ENCODE data around the gene HKDC1. TPM values are rescaled to one million over a fixed set of nuclear protein-coding genes. Genes with fewer than 3 reads are reported as not detected.

The HKDC1 gene
- polyA plus RNA-seq, 2 of the 4 experiments (the other 2 are of a cell fraction), result 32.5 to 32.8 TPM

DNA sequence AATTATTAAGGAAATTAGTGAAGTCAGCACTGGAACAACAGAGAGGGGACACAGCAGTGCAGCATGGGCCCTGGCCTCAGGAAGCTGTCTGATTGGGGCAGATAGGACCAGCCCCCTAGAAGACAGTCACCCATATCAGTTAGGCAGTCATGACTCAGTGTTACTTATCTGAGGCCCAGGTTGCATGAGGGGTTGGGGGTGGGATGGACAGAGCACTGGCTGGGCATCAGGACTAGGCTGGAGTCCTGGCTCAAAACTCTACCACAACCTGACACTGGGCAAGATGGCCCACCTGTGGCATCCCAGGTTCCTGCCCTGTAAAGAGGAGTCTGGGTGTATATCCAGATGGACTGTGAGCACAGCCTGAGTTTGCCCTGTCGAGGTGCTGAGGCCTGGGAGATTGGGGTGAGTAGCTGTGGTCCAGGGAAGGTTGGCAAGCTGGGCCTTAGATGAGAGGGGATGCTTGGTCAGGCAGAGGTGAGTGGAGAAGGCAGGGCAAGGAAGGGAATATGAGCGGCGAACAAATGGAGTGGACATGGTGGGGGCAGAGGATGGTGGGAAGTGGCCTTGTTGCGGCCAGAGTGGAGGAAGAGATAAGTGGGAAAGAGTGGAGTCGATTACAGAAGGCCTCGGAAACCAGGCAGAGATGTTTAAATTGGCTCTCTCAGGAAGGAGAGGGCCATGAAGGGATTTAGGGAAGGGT lies 95.6 kb downstream of the HKDC1 start:
- DNase-seq (ENCODE audit: low read depth in 1 of 2, low spot score in 1 of 2), result no peak
- no peak for FAIRE-seq
- CTCF ChIA-PET, result interaction anchor here (2.0 kb wide), 1 partner anchor 9 kb away, joined by 5 read pairs; no protein-coding TSS in a partner anchor

GRCh38 chr10:69316313-69317059 lies 96.4 kb downstream of the HKDC1 start:
- H3K4me1 ChIP-seq, result peaks cover 33% of the 10 kb centered on the region
- H3K4me2 ChIP-seq, result no peak overlapping the region
- H3K9me3 ChIP-seq, result no peaks in the 10 kb centered on the region
- no peak for ATAC-seq
- no peak for FAIRE-seq
- POLR2A ChIA-PET, result no interaction called here
- no peak overlapping the region for H3K4me3 ChIP-seq
- TF ChIP-seq KDM1A (IDR thresholded peaks at IDR 0.05; ENCODE audit: low read depth) (no peak), CBX8 (IDR thresholded peaks at IDR 0.05) (no peak), USF2 (IDR thresholded peaks at IDR 0.05) (no peak), FOSL2 (IDR thresholded peaks at IDR 0.05) (no peak), FOSL2 (CRISPR knock-in tag; IDR thresholded peaks at IDR 0.05) (no peak), JUN (IDR thresholded peaks at IDR 0.05) (no peak), HEYL (CRISPR knock-in tag; IDR thresholded peaks at IDR 0.05) (no peak), HOXA7 (CRISPR knock-in tag; IDR thresholded peaks at IDR 0.05) (no peak), SMC3 (IDR thresholded peaks at IDR 0.05) (no peak), POLR2AphosphoS2 (conservative IDR thresholded peaks at IDR 0.05; ENCODE audit: low read length) (no peak), RCOR1 (IDR thresholded peaks at IDR 0.05; ENCODE audit: low read depth, low read length) (no peak), RNF2 (IDR thresholded peaks at IDR 0.05; ENCODE audit: borderline replicate concordance, low read depth) (no peak), E2F6 (IDR thresholded peaks at IDR 0.05; ENCODE audit: borderline replicate concordance, low read depth) (no peak), RAD21 (conservative IDR thresholded peaks at IDR 0.05 in 1 of 2, IDR thresholded peaks at IDR 0.05 in 1 of 2) (no peak), CBX2 (IDR thresholded peaks at IDR 0.05; ENCODE audit: borderline replicate concordance, low read depth) (no peak), NFE2L2 (conservative IDR thresholded peaks at IDR 0.05; ENCODE audit: low read length) (no peak)
- TF ChIP-seq, protein P1, sequence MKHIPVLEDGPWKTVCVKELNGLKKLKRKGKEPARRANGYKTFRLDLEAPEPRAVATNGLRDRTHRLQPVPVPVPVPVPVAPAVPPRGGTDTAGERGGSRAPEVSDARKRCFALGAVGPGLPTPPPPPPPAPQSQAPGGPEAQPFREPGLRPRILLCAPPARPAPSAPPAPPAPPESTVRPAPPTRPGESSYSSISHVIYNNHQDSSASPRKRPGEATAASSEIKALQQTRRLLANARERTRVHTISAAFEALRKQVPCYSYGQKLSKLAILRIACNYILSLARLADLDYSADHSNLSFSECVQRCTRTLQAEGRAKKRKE (CRISPR knock-in tag; IDR thresholded peaks at IDR 0.05; ENCODE audit: low read depth), result no peak
- peak overlapping the region in 1 of 2 experiments; percentile 27; a peak in 2 of 6 replicates for H3K27ac ChIP-seq
- no peak for DNase-seq (ENCODE audit: low read depth in 1 of 2, low spot score in 1 of 2)
- 80% methylated on average over 6 of the region's 6 CpGs for WGBS (ENCODE audit: missing lambda C conversion rate)
- CTCF ChIA-PET, result interaction anchor here (1.3 to 2.0 kb wide), 3 partner anchors 10 to 89 kb away, joined by 3 to 7 read pairs (median 5); no protein-coding TSS in a partner anchor

More for the DNA sequence above, 95.6 kb downstream of the HKDC1 start:
- H3K9me3 ChIP-seq, result no peaks in the 10 kb centered on the region
- no peak overlapping the region for H3K4me3 ChIP-seq
- peaks cover 26% of the 10 kb centered on the region; the same call in 2 of the 3 replicates for H3K4me1 ChIP-seq
- TF ChIP-seq KDM1A (IDR thresholded peaks at IDR 0.05; ENCODE audit: low read depth) (no peak), KDM5A (IDR thresholded peaks at IDR 0.05) (no peak), HDAC2 (IDR thresholded peaks at IDR 0.05) (no peak), NFE2L2 (conservative IDR thresholded peaks at IDR 0.05; ENCODE audit: low read length) (no peak), GATA3 (IDR thresholded peaks at IDR 0.05; ENCODE audit: borderline replicate concordance) (no peak), BHLHE40 (IDR thresholded peaks at IDR 0.05; ENCODE audit: low read depth, low read length) (no peak), PBX3 (IDR thresholded peaks at IDR 0.05) (no peak), ZSCAN20 (CRISPR knock-in tag; IDR thresholded peaks at IDR 0.05) (no peak), FOXS1 (CRISPR knock-in tag; IDR thresholded peaks at IDR 0.05) (no peak), HEYL (CRISPR knock-in tag; IDR thresholded peaks at IDR 0.05) (no peak), CBX2 (IDR thresholded peaks at IDR 0.05; ENCODE audit: borderline replicate concordance, low read depth) (no peak)
- TF ChIP-seq, protein P2, sequence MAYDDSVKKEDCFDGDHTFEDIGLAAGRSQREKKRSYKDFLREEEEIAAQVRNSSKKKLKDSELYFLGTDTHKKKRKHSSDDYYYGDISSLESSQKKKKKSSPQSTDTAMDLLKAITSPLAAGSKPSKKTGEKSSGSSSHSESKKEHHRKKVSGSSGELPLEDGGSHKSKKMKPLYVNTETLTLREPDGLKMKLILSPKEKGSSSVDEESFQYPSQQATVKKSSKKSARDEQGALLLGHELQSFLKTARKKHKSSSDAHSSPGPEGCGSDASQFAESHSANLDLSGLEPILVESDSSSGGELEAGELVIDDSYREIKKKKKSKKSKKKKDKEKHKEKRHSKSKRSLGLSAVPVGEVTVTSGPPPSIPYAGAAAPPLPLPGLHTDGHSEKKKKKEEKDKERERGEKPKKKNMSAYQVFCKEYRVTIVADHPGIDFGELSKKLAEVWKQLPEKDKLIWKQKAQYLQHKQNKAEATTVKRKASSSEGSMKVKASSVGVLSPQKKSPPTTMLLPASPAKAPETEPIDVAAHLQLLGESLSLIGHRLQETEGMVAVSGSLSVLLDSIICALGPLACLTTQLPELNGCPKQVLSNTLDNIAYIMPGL (CRISPR knock-in tag; IDR thresholded peaks at IDR 0.05; ENCODE audit: borderline replicate concordance), result no peak
- WGBS (ENCODE audit: missing lambda C conversion rate), result 91% methylated on average over 6 of the region's 6 CpGs
- H3K27ac ChIP-seq, result peak overlapping the region in 1 of 2 experiments; percentile 27; a peak in 2 of 6 replicates
- POLR2A ChIA-PET, result no interaction called here
- ATAC-seq, result no peak
- no peak overlapping the region for H3K4me2 ChIP-seq
